ENCODE data around the gene POU6F2.

DNA sequence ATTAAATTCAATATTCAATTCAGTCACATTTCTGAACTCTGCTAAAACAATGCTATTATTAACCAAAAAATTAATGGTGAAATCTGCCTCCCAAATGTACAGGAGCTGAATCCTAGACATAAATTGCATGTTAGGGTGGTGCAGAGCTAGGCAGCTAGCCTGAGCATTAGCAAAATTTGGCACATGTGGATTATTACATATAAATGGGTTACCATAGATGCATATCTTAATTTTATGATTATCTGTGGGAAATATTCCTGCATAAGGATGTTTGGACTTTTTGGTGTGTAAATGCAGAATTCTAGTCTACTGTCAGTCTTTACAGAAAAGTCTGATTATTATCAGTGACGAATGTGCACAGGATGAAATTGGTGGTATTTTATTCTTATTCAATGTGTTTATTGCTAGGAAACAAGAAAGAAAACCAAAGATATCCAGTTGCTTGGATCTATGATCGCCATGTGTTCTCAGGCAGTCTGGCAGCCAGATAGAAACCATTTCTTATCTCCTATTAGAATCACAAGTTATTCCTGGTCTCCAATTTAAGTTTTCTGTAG, 150.7 kb downstream of the POU6F2 start:
- TF ChIP-seq, protein P1, sequence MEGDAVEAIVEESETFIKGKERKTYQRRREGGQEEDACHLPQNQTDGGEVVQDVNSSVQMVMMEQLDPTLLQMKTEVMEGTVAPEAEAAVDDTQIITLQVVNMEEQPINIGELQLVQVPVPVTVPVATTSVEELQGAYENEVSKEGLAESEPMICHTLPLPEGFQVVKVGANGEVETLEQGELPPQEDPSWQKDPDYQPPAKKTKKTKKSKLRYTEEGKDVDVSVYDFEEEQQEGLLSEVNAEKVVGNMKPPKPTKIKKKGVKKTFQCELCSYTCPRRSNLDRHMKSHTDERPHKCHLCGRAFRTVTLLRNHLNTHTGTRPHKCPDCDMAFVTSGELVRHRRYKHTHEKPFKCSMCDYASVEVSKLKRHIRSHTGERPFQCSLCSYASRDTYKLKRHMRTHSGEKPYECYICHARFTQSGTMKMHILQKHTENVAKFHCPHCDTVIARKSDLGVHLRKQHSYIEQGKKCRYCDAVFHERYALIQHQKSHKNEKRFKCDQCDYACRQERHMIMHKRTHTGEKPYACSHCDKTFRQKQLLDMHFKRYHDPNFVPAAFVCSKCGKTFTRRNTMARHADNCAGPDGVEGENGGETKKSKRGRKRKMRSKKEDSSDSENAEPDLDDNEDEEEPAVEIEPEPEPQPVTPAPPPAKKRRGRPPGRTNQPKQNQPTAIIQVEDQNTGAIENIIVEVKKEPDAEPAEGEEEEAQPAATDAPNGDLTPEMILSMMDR (conservative IDR thresholded peaks at IDR 0.05; ENCODE audit: low read depth, low read length) = no peak
- TF ChIP-seq EZH2 (IDR thresholded peaks at IDR 0.05; ENCODE audit: borderline replicate concordance, low read depth, low read length, poor library complexity, severe bottlenecking) = no peak

All from A673 (cell line).